Mesodermal cell (in vitro differentiated cells): Measurements from ENCODE around the gene WDR90.

Experiments used
- H3K27ac ChIP-seq: 2 replicates; pipeline ENCODE4 v1.7.0; 2013; ENCODE audit warnings: mild to moderate bottlenecking, low read depth, low read length, moderate library complexity; ENCODE audit not compliant: severe bottlenecking
- H3K36me3 ChIP-seq: 2 replicates; pipeline ENCODE4 v1.7.1; 2013; ENCODE audit warnings: mild to moderate bottlenecking, low read length, moderate library complexity; ENCODE audit not compliant: control insufficient read depth, insufficient read depth
- H3K4me1 ChIP-seq: one replicate; pipeline ENCODE4 v1.7.1; 2013; ENCODE audit warnings: mild to moderate bottlenecking, low read length; ENCODE audit not compliant: insufficient read depth, control insufficient read depth, poor library complexity, severe bottlenecking
- H3K4me3 ChIP-seq: 2 replicates; pipeline ENCODE4 v1.7.0; 2013; ENCODE audit warnings: low read length, control low read depth, mild to moderate bottlenecking; ENCODE audit not compliant: insufficient read depth, poor library complexity, severe bottlenecking; ENCODE audit errors: extremely low read depth
- H3K9me3 ChIP-seq: 2 replicates; pipeline ENCODE4 v1.7.1; 2013; ENCODE audit warnings: mild to moderate bottlenecking, low read length, moderate library complexity; ENCODE audit not compliant: control insufficient read depth
- WGBS, 2 experiments: methylation state at CpG; one replicate each; pipeline ENCODE4 v1.1.5; 2013; ENCODE audit warnings: missing lambda C conversion rate in 2 of 2; ENCODE audit not compliant: insufficient coverage in 2 of 2; 5-methylcytosine and 5-hydroxymethylcytosine counted together

WDR90 gene

DNA sequence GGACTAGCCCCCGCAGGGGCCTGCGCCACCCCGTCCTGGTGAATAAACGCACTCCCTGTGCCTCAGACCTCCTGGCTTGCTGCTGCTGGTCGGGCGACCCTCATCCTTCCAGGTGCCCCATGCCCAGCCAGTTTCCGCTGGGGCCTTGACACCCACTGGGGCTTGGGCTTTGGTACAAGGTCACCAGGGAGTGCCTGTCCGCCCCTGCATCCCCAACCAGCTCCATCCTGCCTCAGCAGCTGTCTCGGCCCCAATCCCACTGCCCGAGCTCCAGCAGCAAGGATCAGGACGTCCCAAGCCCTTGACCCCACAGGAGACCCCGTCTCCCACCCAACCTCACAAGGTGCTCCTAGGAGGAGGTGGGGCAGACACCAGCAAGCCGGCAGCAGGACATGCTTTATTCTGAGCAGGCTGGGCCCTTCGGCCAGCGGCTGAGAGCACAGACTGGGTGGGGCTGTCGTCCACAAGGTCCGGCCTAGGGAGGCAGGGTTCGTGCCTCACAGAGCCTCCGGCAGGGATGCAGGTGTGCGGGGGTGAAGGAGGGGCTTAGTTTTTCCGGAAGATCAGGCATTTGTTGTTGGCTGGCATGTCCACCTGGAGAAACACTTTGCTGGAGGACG lies 15.0 kb upstream of the WDR90 start:
- no peaks in the 10 kb centered on the region for H3K9me3 ChIP-seq
- peaks cover 22% of the 10 kb centered on the region for H3K36me3 ChIP-seq
- 92 to 97% methylated on average over 13 to 15 of the region's 22 CpGs for WGBS, 2 experiments
- no peak overlapping the region for H3K27ac ChIP-seq
- no peak overlapping the region for H3K4me3 ChIP-seq
- peaks cover 35% of the 10 kb centered on the region for H3K4me1 ChIP-seq

DNA sequence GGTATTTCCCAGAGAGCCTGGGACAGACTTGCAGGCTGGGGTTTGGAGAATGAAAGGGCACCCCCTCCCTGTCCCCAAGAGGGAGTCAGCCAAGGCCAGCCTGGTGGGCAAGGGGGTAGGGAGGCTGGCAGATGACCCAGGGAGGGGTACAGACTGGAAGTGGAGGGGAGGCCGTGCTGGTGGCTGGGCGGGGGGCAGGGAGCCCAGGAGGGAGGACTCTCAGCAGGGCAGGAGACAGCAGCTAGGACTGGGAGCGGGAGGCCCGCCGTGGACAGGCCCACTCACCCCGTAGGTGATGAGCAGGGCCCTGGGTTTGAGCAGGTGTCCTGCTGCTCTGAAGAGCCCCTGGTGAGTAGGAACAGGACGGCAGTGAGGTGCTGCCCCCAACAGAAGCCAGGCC lies 14.2 kb upstream of the WDR90 start:
- Histone ChIP-seq H3K4me3 (peak overlapping the region; percentile 75), H3K27ac (no peak overlapping the region), H3K9me3 (no peaks in the 10 kb centered on the region), H3K4me1 (peaks cover 27% of the 10 kb centered on the region), H3K36me3 (peaks cover 22% of the 10 kb centered on the region)
- 91 to 93% methylated on average over 6 to 7 of the region's 7 CpGs for WGBS, 2 experiments

DNA sequence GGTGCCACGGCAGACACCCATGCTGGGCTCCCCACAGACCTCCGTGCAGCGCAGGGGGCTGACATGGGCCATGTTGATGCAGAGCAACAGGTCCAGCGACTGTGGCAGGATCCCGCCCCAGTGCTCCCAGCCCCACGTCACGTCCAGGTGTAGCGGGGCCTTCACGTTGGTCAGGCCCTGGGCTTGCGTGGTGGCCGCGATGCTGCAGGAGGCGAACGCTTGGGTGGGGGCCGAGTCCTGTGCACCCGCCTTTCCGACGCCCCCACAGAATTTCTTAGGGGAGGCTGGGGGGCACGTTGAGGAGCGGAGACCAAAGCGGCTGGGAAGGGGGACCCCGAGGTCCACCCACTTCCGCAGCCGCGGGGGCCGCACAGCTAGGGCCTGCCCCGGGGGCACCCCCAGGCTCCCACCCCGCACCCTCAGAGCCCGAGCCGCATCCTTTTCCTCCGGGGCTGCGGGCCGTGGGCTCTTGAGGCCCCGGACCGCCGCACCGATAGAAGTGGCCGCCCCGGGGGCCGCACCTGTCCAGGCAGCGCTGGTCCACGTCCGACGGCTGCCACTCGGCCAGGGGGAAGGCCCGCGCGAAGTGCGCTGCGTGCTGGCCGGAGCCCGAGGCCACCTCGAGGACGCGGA lies 13.5 kb upstream of the WDR90 start:
- Histone ChIP-seq H3K9me3 (no peaks in the 10 kb centered on the region), H3K27ac (no peak overlapping the region), H3K4me3 (peak overlapping the region; percentile 75), H3K4me1 (peaks cover 20% of the 10 kb centered on the region), H3K36me3 (peaks cover 22% of the 10 kb centered on the region)
- WGBS, 2 experiments: 14 to 15% methylated on average over 44 to 50 of the region's 55 CpGs

DNA sequence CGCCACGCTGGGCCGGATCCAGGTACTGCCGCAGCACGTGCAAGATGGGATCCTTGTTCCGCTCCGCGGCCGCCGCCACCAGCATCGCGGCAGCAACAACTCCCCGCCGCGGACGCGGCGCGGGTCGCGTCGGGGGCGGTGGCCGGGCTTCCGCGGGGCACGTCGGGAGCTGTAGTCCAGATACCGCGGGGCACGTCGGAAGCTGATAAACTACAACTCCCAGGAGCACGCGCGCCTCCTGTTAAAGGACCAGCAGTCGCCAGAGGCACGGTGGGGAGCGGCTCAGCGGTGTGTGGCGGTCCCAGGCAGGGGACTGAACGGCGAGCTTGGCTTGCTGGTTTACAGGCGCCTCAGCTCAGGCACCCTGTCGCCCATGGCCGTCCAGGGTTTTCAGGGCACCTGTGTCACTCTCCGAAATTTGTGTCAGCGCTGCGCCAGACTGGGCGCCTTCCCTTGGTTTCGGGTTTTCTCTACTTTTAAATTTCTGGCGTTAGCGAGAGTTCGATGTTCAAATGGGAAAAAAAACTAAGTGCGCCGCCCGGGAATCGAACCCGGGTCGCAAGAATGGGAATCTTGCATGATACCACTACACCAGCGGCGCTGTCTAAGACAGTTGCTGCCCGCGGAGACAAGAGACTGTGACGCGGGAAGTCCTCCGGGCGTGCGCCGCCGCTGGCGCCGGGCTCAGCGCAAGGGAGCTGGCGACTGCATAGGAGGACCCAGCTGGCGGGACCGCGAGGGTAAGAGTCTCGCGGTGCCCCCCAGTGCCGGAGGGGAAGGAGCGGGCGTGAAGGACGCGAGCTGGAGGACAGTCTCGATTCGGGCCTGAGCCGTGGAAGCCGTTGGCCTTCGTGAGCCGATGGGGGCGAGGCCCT lies 12.7 kb upstream of the WDR90 start, which contains the start of gene METTL26:
TSS of gene METTL26 (minus strand) at position 100 of the 875 bp plus-strand sequence. CDS start at position 85, 15 bp downstream.
- Histone ChIP-seq H3K27ac (peak within 1 kb of the TSS; percentile 91), H3K36me3 (peaks cover 22% of the 10 kb centered on the region), H3K4me1 (peaks cover 12% of the 10 kb centered on the region), H3K9me3 (no peaks in the 10 kb centered on the region), H3K4me3 (peak within 1 kb of the TSS; percentile 75)
- WGBS, 2 experiments: 0 to 1% methylated on average over 80 to 82 of the region's 91 CpGs

DNA sequence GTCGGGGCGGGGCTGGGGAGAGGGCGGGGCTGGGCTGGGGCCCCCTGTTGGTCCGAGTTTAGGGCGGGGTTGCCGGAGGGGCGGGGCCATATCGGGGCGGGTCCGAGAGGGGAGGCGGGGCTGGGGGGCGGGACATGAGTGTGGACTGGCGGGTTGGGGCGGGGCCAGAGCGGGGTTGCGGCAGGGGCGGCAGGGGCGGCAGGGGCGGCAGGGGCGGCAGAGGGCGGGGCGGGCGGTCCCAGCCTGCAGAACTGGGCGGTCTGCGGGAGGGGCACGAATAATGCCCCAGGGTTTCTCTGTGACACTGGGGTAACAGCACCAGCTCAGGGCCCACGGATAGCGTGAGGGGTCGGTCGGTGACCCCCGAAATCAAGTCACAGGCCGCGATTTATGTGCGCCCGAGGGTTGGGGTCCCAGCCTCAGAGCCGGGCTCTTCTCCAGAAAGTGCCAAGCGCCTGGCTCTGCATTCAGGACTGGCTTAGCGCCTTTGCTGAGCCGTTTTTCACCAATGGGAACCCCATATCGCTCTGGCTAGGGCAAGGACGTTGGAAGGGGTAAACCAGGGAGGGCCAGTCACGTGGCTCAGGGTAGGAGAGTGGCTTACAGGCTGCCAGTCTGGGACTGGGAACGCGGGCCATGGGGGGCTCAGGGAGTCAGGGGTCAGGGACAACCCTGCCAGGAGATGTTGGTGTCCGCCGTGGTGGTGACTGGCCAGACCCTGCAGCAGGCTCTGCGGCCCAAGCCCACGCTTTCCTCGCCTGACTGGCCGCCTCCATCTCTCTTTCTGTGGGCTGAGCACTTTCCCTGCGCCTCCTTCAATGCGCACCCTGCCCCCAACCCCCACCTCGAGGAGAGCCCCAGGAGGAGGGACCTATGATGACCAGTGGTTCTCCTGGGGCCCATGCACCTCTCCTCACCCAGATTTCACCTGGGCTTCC lies 11.8 kb upstream of the WDR90 start:
- Histone ChIP-seq H3K36me3 (peaks cover 19% of the 10 kb centered on the region), H3K4me3 (peak overlapping the region; percentile 75), H3K4me1 (peaks cover 12% of the 10 kb centered on the region), H3K27ac (peak overlapping the region; percentile 91), H3K9me3 (no peaks in the 10 kb centered on the region)
- WGBS, 2 experiments: 42 to 45% methylated on average over 34 to 37 of the region's 53 CpGs

DNA sequence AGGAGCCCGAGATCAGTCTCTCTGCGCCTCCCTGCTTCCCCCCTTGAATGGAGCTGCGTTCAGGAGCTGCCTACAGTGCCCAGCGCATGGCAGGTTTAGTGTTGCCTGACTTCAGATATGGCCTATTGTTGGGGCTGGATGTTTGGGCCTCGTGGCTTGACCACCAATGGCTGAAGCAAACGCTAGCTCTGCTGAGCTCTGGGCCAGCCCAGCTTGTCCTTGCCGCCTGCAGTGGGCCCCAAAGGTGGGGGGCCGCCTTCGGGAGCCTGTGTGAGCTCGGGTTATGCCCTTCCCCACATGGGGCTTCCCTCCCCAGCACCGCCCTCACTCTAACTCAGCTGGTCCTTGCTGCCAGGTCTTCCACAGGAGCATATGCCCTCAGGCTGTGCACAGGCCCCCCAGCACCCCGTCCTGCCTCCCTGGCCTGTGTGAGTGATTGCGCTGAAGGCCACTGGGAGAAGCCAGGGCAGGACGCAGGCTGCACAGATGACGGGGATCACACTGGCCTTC lies 11.1 kb upstream of the WDR90 start:
- WGBS, 2 experiments: 91 to 93% methylated on average over 7 to 15 of the region's 15 CpGs
- Histone ChIP-seq H3K4me3 (no peak overlapping the region), H3K27ac (no peak overlapping the region), H3K36me3 (peaks cover 14% of the 10 kb centered on the region), H3K4me1 (peaks cover 18% of the 10 kb centered on the region), H3K9me3 (no peaks in the 10 kb centered on the region)

DNA sequence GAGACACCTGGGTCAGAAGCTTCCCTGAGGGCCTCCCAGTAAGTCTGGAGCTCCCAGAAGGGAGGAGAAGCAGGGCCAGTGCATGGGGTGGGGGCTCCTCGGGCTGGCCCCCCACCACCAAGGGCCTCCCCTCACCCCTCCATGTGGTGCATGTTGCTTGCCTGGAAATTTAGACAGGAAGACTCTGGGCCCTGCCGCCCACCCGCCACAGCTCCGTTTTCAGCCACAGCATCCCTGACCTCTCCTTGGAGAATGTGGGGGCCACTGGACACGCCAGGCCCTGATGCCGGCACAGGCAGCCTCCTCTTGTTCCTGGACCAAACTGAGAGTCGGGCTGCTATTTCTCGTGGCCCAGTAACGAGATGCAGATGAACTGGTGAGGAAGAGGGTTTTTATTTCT lies 10.3 kb upstream of the WDR90 start:
- Histone ChIP-seq H3K4me3 (no peak overlapping the region), H3K36me3 (peaks cover 7% of the 10 kb centered on the region), H3K4me1 (peaks cover 18% of the 10 kb centered on the region), H3K27ac (no peak overlapping the region), H3K9me3 (no peaks in the 10 kb centered on the region)
- WGBS, 2 experiments: 91 to 100% methylated on average over 5 to 6 of the region's 9 CpGs

DNA sequence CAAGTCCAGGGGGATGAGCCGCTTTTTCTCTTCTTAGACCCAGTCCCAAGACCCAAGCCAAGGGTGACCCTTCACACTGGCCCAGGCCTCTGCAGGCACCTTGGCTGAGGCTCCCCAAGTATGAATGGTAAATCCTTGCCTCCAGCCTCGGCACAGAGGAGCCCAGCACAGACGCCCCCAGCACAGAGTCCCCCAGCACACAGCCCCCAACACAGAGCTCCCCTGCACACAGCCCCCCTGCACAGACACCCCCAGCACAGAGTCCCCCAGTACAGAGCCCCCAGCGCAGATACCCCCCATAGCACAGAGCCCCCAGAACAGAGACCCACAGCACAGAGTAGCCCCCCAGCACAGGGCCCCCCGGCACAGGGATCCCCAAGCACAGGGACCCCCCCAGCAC lies 8.6 kb upstream of the WDR90 start:
- Histone ChIP-seq H3K36me3 (no peaks in the 10 kb centered on the region), H3K4me1 (peaks cover 11% of the 10 kb centered on the region), H3K27ac (no peak overlapping the region), H3K4me3 (no peak overlapping the region), H3K9me3 (no peaks in the 10 kb centered on the region)
- 62 to 100% methylated on average over 2 of the region's 5 CpGs for WGBS, 2 experiments

DNA sequence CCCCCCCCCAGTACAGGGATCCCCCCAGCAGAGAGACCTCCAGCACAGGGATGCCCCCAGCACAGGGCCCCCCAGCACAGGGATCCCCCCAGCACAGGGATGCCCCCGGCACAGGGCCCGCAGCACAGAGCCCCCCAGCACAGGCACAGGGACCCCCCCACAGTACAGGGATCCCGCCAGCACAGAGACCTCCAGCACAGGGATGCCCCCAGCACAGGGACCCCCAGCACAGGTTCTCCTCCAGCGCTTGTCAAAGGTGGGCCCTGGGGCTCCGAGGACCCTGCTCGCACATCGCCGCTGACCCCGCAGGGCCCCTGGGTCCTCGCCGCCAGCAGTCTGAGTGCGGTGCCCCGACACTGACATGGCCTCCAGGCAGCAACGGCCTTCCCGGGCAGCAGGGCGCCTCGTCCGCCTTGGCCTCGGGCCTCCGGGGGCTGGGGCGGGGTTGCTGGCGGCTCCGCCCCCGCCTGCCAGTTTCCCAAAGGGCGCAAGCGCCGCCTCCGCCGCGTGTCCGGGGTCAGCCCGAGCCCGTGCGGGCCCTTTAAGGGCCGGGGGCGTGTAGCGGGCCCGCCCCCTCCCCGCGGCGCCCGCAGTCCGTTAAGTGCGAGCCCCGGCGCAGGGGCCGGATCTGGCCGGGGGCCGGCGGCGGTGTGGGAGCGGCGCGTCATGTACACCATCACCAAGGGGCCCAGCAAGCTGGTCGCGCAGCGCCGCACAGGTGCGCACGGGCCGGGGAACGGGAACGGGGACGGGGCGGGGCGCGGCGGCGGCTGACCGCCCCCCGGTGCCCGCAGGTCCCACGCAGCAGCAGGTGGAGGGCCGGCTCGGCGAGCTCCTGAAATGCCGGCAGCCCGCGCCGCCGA lies 7.6 kb upstream of the WDR90 start, which contains the start of gene MCRIP2:
TSS of gene MCRIP2 (plus strand) at position 503 of the 863 bp plus-strand sequence. CDS start at position 667, 164 bp downstream.
- Histone ChIP-seq H3K36me3 (no peaks in the 10 kb centered on the region), H3K9me3 (no peaks in the 10 kb centered on the region), H3K27ac (no peak within 1 kb of the TSS), H3K4me1 (peaks cover 11% of the 10 kb centered on the region), H3K4me3 (peak within 1 kb of the TSS; percentile 56)
- 1 to 3% methylated on average over 56 to 77 of the region's 81 CpGs for WGBS, 2 experiments
